Stimulated activated CD8-positive, alpha-beta memory T cell treated with anti-CD3 and anti-CD28 coated beads, Interleukin-15, amount 100 ng/mL, for 1 hour (primary cell): ENCODE measurements around the gene HIPK1.
"Not testable (repeated sequence)": the region's sequence is repeated elsewhere in the genome, so short reads cannot be mapped to it uniquely, and the experiment has no call there.

Experiments
- DNase-seq: peaks from one replicate; pipeline ENCODE4 v3.0.0-alpha.2; 2020; ENCODE audit warnings: low read depth

Gene HIPK1

DNA sequence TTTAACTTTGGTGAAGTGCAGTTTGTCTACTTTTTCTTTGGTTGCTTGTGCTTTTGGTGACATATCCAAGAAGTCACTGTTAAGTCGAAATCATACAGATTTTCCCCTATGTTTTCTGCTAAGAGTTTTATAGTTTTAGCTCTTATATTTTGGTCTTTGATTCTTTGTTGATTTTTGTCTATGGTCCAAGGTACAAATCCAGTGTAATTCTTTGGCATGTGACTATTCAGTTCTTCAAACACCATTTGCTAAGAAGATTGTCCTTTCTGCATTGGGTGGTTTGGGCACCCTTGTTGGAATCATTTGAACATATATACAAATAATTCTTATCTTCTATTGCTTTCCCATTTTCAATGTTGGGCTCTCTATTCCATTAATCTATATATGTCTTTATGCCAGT, 16.2 kb downstream of the HIPK1 start:
- no peak for DNase-seq

DNA sequence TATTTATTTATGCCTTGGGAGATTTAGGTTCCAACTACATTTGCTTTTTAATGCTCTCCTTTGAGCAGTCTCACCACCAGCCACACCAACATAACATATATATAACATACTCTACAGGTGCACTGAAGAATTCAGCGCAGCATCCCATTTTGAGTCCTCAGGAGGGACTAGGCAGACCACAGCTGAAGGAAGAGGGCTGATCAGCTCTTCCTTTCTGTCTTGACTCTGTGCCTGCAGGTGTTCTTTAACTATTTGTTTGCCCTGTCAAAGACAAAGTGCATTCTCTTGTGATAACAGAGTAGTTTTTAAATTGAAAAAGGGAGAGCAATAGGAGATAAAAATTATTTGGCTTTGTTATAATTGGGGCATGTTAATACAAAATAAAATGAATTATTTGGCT, 17.0 kb downstream of the HIPK1 start:
- no peak for DNase-seq

GRCh38 chr1:113946678-113947387, 17.7 kb downstream of the HIPK1 start:
- DNase-seq = no peak

- DNase-seq = no peak
These were observed 18.4 kb downstream of the HIPK1 start for GRCh38 chr1:113947388-113948107.

DNA sequence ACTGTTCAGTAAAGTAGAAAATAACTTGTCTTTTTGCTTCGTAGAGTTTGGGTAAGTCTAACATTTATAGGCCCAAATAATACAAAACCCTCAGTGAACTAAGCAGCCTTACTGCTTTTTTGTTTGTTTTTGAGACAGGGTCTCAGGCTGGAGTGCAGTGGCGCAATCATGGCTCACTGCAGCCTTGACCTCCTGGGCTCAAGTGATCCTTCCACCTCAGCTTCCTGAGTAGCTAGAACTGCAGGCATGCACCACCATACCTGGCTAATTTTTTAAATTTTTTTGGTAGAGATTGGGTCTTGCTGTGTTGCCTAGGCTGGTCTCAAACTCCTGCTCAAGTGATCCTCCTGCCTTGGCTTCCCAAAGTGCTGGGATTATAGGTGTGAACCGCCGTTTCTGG, 19.0 kb downstream of the HIPK1 start:
- DNase-seq = not testable (repeated sequence)

DNA sequence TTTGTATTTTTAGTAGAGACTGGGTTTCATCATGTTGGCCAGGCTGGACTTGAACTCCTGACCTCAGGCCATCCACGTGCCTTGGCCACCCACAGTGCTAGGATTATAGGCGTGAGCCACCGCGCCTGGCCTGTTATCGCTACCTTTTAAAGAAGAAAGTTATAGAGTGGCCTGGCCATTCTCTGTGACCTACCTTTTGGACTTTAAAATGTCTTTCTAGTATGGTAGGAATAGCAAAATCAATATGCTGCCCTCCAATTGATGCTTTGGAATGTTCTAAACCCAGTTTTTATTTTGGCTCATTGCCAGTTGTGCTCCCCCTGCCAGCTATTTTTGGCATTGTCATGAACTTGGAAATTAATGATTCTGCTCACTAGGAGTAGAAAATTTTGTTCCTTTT, 19.9 kb downstream of the HIPK1 start:
- no peak for DNase-seq

DNA sequence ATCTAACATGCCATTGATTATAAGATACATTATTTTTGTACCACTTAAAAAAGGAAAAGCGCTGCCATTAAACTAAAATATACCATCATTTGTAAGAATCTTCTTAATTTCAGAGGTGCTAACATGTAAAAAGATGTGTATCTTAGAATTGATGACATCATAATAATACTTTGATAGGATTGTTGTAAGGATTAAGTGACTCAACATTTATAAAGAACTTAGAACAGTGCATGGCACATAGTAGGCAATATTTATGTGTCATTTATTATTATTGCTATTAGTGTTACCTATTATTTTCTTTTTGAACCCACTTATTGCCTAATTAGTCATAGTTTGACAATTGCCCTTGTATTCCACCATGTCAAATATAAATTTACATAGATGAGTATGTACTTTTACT, 21.8 kb downstream of the HIPK1 start:
- DNase-seq = no peak

DNA sequence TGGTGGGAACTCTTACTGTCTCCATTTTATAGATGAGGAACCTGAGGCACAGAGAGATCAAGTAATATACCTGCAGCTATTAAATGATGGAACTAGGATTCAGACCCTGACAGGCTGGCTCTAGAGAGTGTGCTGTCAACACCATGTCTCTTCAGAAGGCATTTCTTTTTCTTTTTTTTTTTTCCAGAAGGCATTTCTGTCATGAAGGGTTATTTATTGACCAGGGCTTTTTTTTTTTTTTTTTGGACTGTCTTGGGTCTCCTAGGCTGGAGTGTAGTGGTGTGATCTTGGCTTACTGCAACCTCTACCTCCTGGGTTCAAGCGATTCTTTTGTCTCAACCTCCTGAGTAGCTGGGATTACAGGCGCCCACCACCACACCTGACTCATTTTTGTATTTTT, 22.6 kb downstream of the HIPK1 start:
- DNase-seq = no peak

GRCh38 chr1:113957984-113958383, 28.9 kb downstream of the HIPK1 start:
- DNase-seq = no peak

GRCh38 chr1:113958691-113959090, 29.6 kb downstream of the HIPK1 start:
- DNase-seq = no peak

GRCh38 chr1:113963281-113963906, 34.3 kb downstream of the HIPK1 start:
- no peak for DNase-seq

DNA sequence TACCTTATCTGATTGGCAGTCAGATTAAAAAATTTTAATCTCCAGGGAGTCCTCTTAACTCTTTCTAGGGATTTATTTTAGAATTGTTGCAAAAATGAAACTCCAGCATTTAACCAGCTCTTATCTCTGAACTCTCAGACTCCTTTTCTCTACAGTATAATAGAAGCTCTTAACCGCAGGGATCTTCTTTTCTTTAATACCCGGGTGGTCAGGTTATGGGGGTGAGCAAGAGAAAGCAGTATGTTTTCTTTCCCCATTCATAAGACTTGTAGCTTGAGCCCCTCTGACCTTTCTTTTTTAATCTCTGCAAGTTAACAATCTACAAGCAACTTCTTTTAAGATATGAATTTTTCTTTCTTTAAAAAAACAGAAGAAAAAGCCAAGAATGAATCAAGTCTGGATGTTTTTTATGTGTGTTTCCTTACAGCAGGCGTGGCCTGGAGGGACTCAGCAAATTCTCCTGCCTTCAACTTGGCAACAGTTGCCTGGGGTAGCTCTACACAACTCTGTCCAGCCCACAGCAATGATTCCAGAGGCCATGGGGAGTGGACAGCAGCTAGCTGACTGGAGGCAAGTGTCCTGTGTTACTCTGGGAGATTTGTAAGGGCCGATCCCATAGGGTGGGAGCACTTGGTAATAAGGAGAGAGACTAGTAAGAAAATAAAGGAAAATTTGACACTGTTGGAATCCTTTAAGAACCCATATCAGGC, 36.7 kb downstream of the HIPK1 start:
- no peak for DNase-seq

DNA sequence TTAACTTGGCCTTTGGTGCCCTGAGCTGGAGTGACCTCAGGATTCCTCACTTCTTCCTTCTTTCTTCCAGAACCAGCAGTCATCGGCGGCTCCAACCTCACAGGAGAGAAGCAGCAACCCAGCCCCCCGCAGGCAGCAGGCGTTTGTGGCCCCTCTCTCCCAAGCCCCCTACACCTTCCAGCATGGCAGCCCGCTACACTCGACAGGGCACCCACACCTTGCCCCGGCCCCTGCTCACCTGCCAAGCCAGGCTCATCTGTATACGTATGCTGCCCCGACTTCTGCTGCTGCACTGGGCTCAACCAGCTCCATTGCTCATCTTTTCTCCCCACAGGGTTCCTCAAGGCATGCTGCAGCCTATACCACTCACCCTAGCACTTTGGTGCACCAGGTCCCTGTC, 43.8 kb downstream of the HIPK1 start:
- DNase-seq = no peak

- DNase-seq = no peak
These were observed 46.2 kb downstream of the HIPK1 start for GRCh38 chr1:113975211-113975895.

- DNase-seq = no peak
These were observed 47.6 kb downstream of the HIPK1 start for GRCh38 chr1:113976609-113977278.

DNA sequence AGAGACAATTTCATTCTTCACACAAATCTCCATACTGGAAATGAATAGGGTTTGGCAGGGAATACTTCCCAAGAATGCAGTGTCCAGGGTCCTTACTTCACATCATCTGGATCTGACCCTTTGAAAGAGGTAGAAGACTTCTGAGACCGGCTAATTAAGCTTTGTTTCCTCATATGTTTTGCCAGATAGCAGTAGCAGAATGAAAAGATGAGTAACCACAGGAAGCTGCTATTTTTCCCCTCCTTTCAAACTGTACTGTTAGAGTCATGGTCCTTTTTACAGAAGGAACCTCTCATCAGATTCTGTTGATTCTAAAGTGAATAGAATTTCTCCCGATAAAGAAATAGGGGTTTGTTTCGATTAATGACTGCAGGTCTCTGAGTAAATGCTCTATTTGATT, 48.8 kb downstream of the HIPK1 start:
- no peak for DNase-seq

GRCh38 chr1:113978863-113979702, 50.0 kb downstream of the HIPK1 start, which contains the start of gene OLFML3:
Gene OLFML3, plus strand, starts transcription at chr1:113979474. Its CDS starts 43 bp downstream, at chr1:113979517.
- DNase-seq = peak; percentile 14

DNA sequence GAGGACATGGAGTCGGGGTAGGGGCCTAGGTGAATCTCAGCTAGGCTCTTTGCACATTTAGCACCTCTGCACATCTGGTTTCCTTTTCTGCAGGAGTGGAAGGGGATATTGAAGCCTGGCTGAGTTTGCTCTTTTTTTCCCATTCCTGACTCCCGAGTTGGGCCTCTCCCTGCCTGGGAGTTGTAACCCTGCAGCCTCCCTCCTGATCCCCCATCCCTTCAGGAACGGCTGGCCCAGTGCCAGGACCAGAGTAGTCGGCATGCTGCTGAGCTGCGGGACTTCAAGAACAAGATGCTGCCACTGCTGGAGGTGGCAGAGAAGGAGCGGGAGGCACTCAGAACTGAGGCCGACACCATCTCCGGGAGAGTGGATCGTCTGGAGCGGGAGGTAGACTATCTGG, 51.0 kb downstream of the HIPK1 start:
- no peak for DNase-seq

- no peak for DNase-seq
These were observed 53.1 kb downstream of the HIPK1 start for GRCh38 chr1:113981962-113982931.
